KBM-7 (cell line): ENCODE measurements around the gene CCRL2.
A peak's percentile ranks its signal among the peaks of the same experiment; 100 is the strongest.

Experiments
- DNase-seq: peaks from one replicate; pipeline ENCODE4 v3.0.0-alpha.2; 2015
- in situ Hi-C: fragments of 300-500 bp; cut with MboI; formaldehyde crosslinking; loops from 2 replicates; pipeline ENCODE4 v1.14.3; 2020; ENCODE audit warnings: low sequenced_read_pairs, low pct_unique_long_range_greater_than_20kb, mixed read lengths

Gene CCRL2, protein sequence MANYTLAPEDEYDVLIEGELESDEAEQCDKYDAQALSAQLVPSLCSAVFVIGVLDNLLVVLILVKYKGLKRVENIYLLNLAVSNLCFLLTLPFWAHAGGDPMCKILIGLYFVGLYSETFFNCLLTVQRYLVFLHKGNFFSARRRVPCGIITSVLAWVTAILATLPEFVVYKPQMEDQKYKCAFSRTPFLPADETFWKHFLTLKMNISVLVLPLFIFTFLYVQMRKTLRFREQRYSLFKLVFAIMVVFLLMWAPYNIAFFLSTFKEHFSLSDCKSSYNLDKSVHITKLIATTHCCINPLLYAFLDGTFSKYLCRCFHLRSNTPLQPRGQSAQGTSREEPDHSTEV

DNA sequence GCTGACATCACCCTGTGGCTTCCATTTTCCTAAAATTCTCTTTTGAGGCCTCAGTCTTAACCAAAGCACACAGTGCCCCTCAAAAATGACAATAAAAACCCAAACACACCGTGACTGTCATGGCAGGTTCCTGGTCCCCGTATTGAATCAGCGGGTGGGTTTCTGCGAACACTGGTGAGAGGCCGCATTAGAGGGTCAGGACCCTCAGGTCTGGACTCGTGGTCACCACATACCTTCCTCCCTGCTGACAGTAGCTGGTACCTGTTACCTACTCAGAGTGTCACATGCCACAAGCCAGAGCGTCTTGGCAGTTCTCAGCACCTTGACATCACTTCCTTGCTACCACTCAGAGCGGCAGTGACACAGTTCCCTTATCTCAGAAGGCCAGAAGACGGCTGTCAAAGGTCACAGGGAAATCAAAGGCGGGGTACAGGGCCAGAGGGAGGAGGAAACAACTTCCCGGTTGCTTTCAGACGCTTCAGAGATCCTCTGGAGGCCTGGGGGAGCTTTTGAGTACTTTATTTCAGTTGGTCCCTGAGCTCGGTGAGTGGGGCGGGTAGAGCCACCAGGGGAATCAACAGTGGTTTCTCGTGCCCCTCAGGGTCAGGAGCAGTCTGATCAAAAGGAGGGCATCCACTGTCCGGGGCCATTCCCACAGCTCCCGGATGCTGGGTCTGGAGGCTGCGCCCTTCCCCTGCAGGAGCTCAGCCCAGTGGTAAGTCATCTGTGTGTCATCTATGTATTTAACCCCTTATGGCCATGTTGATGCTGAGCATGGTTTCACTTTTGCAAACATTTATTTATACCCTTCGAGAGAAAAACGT lies at the start of gene CCRL2, which contains the start of gene CCR5AS:
TSS of gene CCRL2 (plus strand) at position 472 of the 824 bp plus-strand sequence. CDS start 821 bp downstream, outside the sequence.
TSS of gene CCR5AS (minus strand) at position 279 of the 824 bp plus-strand sequence.
- in situ Hi-C loops: no loop called here
- DNase-seq: peak; percentile 84

DNA sequence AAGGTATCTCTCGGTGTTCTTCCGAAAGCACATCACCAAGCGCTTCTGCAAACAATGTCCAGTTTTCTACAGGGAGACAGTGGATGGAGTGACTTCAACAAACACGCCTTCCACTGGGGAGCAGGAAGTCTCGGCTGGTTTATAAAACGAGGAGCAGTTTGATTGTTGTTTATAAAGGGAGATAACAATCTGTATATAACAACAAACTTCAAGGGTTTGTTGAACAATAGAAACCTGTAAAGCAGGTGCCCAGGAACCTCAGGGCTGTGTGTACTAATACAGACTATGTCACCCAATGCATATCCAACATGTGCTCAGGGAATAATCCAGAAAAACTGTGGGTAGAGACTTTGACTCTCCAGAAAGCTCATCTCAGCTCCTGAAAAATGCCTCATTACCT lies 48.6 kb upstream of the CCRL2 start:
- in situ Hi-C loops: no loop called here
- no peak for DNase-seq

DNA sequence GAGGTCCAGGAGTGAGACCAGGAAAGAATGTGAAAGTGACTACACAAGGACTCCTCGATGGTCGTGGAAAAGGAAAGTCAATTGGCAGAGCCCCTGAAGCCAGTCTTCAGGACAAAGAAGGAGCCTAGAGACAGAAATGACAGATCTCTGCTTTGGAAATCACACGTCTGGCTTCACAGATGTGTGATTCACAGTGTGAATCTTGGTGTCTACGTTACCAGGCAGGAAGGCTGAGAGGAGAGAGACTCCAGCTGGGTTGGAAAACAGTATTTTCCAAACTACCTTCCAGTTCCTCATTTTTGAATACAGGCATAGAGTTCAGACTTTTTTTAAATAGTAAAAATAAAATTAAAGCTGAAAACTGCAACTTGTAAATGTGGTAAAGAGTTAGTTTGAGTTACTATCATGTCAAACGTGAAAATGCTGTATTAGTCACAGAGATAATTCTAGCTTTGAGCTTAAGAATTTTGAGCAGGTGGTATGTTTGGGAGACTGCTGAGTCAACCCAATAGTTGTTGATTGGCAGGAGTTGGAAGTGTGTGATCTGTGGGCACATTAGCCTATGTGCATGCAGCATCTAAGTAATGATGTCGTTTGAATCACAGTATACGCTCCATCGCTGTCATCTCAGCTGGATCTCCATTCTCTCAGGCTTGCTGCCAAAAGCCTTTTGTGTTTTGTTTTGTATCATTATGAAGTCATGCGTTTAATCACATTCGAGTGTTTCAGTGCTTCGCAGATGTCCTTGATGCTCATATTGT lies 47.1 kb upstream of the CCRL2 start:
- in situ Hi-C loops: no loop called here
- DNase-seq: peak; percentile 34

GRCh38 chr3:46360907-46361306 lies 46.2 kb upstream of the CCRL2 start:
- in situ Hi-C loops: no loop called here
- peak; percentile 18 for DNase-seq

DNA sequence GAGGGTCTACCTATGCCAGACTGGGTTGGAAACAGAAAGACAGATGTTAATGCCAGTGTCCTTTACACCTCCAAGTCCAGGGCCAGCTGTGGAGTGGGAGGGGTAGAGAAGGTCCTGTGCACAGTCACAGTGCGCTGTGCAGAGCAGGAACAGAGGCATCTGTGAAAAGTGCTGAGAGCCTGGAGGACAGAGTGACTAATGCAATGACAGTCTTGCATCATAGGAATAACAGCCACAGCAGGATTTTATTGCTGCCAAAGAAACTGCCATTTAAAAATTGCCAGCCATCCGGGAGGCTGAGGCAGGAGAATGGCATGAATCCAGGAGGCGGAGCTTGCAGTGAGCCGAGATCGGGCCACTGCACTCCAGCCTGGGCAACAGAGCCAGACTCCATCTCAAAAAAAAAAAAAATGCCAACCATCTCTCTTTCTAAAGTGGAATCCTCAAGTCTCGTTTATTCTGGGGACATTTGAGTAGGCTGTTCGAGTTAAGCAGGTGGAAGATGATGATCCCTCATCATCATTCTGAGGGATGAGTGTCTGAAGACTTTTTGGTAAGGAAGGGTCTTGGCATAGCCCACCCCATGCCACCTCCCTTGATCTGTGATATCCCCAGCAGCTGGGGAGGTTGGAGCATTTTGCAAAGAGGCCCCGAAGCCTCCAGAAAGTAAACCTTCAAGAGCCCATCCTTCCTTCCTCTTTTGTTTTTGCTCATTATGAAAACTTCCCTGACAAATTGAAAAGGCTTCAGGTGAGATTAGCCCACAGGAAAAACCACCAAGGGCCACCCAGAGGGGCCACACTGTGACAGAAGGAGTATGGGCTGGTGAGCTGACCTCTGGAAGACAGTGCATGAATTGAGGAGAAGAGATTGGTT lies 45.4 kb upstream of the CCRL2 start:
- peak; percentile 61 for DNase-seq
- in situ Hi-C loops: no loop called here

- DNase-seq: no peak
- in situ Hi-C loops: no loop called here
These were observed 42.0 kb upstream of the CCRL2 start for GRCh38 chr3:46365041-46365440.

DNA sequence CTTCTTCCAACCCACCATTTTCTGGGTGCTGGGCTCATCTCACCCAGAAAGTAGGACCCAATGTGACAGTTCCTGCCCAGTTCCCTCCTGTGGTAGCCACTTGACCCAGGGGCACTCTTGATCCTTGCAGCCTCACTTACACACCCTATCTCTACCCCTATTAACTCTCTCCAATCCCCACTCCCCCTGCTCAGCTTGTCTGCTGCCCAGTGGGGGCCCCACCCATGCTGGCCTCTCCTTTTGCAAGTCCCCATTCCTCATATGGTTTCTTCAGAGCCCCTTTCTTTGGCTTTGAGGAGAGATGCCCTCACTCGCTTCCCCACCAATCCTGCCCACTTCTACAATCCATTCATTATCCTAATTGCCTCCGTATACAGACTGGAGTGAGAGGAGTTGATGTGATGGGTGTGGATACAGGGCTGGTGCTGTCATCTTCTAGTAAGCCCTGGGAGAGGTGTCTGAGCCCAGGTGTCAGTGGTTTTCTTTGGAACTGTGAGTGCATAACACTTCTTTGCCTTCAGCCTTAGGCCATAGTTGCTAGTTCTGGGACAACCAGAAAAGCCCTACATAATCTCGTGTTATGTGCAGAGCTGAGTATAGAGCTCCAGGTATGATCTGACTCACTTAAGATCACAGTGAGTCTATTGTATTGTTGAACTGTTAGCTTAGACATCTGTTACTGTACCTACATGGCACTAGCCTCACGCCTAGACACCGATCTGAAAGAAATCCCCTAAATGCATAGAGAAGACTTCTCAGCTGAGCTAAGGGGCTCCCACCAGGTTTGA lies 41.1 kb upstream of the CCRL2 start:
- no peak for DNase-seq
- in situ Hi-C loops: no loop called here

DNA sequence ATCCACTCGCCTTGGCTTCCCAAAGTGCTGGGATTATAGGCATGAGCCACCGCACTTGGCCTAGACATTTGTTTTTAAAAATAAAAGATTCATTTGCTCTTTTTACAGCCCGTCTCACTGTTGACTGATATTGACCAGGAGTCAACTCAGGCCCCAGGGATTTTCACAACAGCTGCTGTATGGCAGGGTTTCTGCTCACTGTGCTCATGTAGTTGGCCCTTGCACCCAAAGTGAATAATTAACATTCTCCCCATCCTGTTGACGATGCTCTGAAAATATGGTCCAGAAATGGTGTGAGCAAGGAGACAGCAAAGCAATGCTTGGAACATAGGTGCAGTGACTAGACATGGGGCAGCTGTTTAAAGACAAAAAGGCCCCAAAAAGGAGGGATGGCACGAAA lies 39.2 kb upstream of the CCRL2 start:
- in situ Hi-C loops: no loop called here
- no peak for DNase-seq

DNA sequence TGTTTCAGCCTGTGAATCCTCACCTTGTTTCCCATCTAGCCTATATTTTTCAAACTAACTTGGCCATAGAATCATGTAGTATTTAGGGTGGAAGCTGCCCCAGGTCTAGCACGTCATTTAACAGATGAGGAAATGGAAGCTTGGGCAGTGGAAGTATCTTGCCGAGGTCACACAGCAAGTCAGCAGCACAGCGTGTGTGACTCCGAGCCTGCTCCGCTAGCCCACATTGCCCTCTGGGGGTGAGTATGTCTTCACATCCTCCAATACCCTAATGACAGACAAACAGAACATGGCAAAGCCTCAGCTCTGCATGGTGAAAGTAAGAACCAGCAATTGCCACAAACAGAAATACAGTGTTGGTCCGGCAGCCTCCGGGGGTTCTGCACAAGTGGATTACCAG lies 38.5 kb upstream of the CCRL2 start:
- DNase-seq: peak; percentile 86
- in situ Hi-C loops: no loop called here

GRCh38 chr3:46369151-46369550 lies 37.9 kb upstream of the CCRL2 start:
- DNase-seq: no peak
- in situ Hi-C loops: no loop called here

GRCh38 chr3:46369675-46370132 lies 37.4 kb upstream of the CCRL2 start:
- in situ Hi-C loops: loop anchor here (10.0 kb wide), 2 partner anchors 155 to 285 kb away; no protein-coding TSS in a partner anchor
- DNase-seq: no peak

- no peak for DNase-seq
- in situ Hi-C loops: loop anchor here (10.0 kb wide), 2 partner anchors 156 to 286 kb away; no protein-coding TSS in a partner anchor
These were observed 36.1 kb upstream of the CCRL2 start, which contains the start of gene CCR5 for GRCh38 chr3:46370839-46371518. Gene CCR5 (plus strand): TSS chr3:46370946. CDS start chr3:46372903, 1,957 bp downstream.

- no peak for DNase-seq
- in situ Hi-C loops: loop anchor here (10.0 kb wide), 2 partner anchors 157 to 287 kb away; no protein-coding TSS in a partner anchor
These were observed 35.3 kb upstream of the CCRL2 start for GRCh38 chr3:46371519-46372340.

DNA sequence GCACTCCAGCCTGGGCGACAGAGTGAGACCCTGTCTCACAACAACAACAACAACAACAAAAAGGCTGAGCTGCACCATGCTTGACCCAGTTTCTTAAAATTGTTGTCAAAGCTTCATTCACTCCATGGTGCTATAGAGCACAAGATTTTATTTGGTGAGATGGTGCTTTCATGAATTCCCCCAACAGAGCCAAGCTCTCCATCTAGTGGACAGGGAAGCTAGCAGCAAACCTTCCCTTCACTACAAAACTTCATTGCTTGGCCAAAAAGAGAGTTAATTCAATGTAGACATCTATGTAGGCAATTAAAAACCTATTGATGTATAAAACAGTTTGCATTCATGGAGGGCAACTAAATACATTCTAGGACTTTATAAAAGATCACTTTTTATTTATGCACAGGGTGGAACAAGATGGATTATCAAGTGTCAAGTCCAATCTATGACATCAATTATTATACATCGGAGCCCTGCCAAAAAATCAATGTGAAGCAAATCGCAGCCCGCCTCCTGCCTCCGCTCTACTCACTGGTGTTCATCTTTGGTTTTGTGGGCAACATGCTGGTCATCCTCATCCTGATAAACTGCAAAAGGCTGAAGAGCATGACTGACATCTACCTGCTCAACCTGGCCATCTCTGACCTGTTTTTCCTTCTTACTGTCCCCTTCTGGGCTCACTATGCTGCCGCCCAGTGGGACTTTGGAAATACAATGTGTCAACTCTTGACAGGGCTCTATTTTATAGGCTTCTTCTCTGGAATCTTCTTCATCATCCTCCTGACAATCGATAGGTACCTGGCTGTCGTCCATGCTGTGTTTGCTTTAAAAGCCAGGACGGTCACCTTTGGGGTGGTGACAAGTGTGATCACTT lies 34.3 kb upstream of the CCRL2 start:
- in situ Hi-C loops: loop anchor here (10.0 kb wide), 2 partner anchors 158 to 288 kb away; no protein-coding TSS in a partner anchor
- peak; percentile 61 for DNase-seq

- DNase-seq: no peak
- in situ Hi-C loops: loop anchor here (10.0 kb wide), 2 partner anchors 160 to 290 kb away; no protein-coding TSS in a partner anchor
These were observed 32.3 kb upstream of the CCRL2 start for GRCh38 chr3:46374755-46375154.
